Measurements from ENCODE around the gene FAM3C.
"Not testable (repeated sequence)": the region's sequence is repeated elsewhere in the genome, so short reads cannot be mapped to it uniquely, and the experiment has no call there.

The FAM3C gene

DNA sequence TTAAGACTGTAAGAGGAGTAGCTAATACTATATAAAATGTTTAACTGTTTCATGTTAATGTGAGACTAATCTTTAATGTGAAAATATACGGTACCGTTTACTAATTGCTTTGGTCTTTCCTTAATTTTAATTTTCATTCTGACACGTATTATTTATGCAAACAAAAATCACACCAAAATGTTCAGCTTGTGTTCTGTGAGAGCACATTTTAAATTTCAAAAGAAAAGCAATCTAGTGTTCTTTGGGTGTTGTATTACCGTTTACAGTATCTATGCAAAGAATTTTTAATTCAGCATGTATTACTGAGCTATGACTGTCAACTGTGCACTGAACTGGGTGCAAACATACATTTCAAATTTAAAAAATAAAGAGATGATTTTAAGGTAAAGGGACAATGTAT, 65.1 kb downstream of the FAM3C start:
- no peak for DNase-seq (ENCODE audit: low read depth in 2 of 2)

DNA sequence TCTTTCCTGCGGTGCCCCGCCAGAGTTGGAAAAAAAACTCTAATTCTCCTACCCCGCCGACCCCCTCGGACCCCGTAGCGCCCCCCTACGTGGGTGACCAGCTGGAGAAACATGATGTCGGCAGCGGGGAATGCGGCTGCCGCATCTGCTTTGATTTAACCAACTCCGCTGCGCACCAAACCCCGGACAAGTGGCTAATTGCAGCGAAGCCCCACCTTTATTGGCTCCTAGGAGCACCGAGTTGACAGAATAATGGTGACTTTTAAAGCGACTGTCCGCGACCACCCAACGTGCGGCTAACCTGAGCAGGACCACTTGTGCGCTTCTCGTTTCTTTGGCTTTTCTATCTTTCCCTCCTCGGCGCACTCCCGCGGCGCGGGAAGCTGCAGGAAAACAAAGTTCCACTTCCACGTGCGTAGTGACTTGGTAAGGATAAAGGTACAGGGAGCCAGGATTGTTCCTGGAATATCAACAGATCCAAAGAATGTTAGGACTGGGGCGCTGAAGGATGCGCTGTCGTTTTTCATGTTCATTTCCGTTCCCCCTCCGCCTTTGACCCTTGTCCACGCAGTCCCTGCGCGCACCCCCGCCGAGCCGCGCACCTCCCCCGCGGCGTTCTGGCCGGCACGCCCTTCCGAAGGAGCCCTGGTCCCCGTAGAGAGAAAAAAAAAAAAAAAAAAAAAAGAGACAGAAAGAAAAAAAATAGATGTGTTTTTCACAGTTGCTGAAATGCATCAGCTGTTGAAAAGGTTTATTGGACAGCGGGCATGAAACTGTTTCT, 65.9 kb downstream of the FAM3C start:
- DNase-seq (ENCODE audit: low read depth in 2 of 2), result no peak

DNA sequence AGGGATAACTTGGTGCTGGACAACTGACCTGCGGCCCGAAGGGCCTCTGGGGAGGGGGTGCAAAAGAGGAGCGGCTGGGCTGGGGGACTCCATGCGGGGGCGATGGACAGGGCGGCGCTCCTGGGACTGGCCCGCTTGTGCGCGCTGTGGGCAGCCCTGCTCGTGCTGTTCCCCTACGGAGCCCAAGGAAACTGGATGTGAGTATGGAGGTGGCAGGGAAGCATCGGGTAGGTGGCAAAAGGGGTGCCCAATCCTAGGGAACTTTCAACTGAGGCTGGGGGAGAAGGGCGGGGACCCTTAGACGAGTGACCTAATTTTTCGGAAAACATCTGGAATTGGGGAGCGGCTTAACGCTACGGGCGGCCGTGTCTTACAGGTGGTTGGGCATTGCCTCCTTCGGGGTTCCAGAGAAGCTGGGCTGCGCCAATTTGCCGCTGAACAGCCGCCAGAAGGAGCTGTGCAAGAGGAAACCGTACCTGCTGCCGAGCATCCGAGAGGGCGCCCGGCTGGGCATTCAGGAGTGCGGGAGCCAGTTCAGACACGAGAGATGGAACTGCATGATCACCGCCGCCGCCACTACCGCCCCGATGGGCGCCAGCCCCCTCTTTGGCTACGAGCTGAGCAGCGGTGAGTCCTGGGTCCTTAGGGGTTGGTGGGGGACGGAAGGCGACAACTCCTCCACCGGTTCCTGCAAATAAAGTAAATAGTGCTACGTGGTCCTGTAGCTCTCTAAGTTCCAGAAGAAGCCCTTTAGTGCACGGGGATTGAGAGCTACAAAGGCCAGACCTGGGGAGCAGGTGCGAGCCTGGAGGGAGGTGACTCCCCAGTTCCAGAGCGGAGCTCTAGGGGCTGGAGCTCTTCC, 66.7 kb downstream of the FAM3C start:
- peak in 1 of 2 donors; percentile 14 for DNase-seq (ENCODE audit: low read depth in 2 of 2)

- no peak for DNase-seq (ENCODE audit: low read depth in 2 of 2)
Observed at GRCh38 chr7:121328508-121329190, 67.5 kb downstream of the FAM3C start, which contains the start of gene WNT16. WNT16 (plus strand) TSS chr7:121329000; CDS start chr7:121329293, 293 bp downstream.

GRCh38 chr7:121327671-121328070, 68.4 kb downstream of the FAM3C start:
- DNase-seq (ENCODE audit: low read depth in 2 of 2), result no peak

DNA sequence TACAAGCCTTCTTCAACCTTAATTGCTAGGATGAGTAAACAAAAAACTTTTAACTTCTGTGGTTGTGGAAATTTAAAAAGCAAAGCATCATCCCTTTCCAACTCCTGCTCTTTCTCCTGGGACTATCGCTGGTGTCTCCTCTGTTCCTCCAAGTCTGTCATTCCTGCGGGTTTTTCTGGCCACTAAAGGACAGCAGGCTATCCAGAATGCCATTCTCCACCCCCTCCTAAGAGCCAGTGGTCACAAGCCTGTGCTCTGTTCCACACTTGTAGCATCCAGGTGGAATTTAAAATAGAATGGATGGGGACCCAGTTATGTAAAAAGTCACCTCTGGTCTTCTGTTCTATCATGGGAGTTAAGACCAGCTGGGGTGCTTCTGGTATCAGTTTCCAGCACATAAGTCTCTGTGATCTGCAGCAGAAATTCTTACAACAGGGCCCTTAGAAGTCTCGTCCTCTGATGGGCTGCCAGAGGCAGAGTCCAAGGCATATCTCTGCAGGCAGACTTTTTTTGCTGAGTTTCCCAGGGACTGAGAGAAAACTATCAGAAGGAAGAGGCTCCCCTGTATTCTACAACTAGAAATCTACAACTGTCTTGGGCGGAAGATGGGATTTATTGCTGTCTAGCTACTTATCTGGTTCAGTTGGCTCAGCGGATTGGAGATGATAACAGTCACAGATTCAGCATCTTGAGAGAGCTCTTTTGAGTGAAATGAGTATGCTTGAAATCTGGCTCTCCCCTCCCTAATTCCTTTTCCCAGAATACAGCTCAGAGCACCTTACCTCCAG, 72.4 kb downstream of the FAM3C start:
- DNase-seq (ENCODE audit: low read depth in 2 of 2), result no peak

GRCh38 chr7:121322460-121322859, 73.6 kb downstream of the FAM3C start:
- DNase-seq (ENCODE audit: low read depth in 2 of 2), result no peak

- not testable (repeated sequence) for DNase-seq (ENCODE audit: low read depth in 2 of 2)
Observed at GRCh38 chr7:121315170-121315569, 80.9 kb downstream of the FAM3C start.

GRCh38 chr7:121313793-121314676, 82.1 kb downstream of the FAM3C start:
- DNase-seq (ENCODE audit: low read depth in 2 of 2), result no peak

DNA sequence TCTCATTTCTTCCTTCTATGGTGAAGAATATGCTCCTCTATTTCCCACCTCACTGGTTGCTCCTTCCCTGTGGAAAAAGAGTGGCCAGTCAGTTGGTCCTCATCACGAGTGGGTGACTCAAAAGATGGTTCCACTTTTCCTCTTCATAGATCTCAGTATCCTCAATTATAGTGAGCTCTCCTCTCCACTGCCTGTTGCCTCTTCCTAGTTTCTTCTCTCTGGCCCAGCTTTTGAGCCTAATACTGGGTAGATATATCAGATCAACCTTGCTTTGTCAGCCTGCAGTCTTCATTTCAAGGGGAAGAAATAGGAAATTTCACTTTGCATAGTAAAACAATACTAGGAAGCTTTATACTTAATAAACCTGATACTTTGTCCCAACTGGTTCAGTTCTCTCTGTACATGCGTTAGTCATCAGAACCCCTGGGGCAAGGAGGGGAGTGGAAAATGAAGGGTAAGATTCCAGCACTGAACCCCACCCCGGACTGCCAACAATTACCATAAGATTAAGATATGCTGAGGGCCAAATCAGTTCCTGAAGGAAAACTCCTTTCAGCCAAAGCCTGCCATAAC, 82.8 kb downstream of the FAM3C start:
- no peak for DNase-seq (ENCODE audit: low read depth in 2 of 2)

GRCh38 chr7:121307021-121307574, 89.0 kb downstream of the FAM3C start:
- DNase-seq (ENCODE audit: low read depth in 2 of 2), result no peak

- DNase-seq (ENCODE audit: low read depth in 2 of 2), result no peak
Observed at GRCh38 chr7:121306565-121306964, 89.5 kb downstream of the FAM3C start.

GRCh38 chr7:121305109-121305508, 91.0 kb downstream of the FAM3C start:
- DNase-seq (ENCODE audit: low read depth in 2 of 2), result no peak

DNA sequence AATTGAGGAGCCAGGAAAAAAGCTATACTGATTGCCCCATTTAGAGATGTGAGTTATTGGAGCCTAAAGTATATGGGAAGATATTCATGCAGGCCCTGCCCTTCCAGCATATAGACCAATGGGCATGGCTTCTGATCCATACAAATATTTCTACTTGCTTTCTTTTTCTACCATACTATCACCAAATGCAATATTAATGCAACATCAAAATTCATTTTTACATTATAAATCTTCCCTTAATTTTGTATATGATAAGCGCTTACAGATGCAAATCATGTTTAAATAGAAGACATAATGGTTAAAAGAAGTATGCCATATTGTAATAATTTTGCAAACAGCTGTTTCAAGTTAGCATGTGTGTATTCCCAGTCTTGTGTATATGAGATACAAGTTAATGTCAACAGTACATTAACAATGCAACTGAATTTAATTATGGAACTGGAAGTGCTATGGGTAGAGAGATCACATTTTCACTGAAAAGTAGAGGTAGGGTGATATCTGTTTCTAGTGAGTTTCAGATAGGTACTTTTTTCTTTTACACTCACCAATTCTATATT, 91.9 kb downstream of the FAM3C start:
- DNase-seq (ENCODE audit: low read depth in 2 of 2), result no peak

DNA sequence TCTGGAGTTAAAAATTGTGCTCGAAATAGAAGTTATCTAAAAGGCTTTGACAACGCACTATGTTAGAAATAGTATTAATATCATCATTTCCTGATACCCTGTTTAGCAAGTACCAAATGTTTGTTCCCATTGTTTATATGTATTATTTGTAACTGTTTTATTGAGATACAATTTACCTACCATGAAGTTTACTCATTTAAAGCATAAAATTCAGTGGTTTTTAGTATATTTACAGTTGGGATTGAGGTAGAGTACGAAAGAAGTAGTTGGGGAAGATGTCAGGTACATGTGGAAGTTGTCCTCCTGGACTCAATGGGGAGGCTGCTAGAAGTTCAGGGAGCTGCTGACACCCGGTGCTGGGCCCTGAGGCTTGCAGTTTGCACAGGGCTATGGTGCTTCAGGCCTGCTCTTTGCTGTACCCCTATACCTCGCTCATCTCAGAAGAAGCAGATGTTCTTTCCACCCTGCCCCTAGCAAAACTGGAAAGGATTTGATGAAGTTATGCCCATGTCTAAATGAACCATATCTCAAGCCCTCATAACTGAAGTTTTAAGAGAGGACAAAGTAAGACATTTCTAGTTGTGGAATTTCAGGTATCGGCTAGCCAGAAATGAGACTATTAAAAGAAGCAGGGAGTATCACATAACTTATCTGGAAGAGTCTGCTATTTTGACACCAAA, 92.5 kb downstream of the FAM3C start:
- no peak for DNase-seq (ENCODE audit: low read depth in 2 of 2)

GRCh38 chr7:121302214-121302745, 93.8 kb downstream of the FAM3C start:
- no peak for DNase-seq (ENCODE audit: low read depth in 2 of 2)

GRCh38 chr7:121301446-121302213, 94.5 kb downstream of the FAM3C start:
- DNase-seq (ENCODE audit: low read depth in 2 of 2), result no peak

Data from stimulated activated CD4-positive, alpha-beta T cell treated with anti-CD3 and anti-CD28 coated beads, Interleukin-4, amount 100 ng/mL, for 48 hours (primary cell).